Omental fat pad (tissue), 4 donors: ENCODE measurements around the gene GABRQ. TPM values are rescaled to one million over a fixed set of nuclear protein-coding genes. Genes with fewer than 3 reads are reported as not detected.

Source experiments
- ATAC-seq: fragments of 150-250 bp; one replicate; pipeline ENCODE4 v1.9.1; 2016; ENCODE audit warnings: mild to moderate bottlenecking, moderate library complexity; ENCODE audit not compliant: low FRiP score
- DNase-seq: peaks from one replicate; pipeline ENCODE4 v3.0.0-alpha.2; 2019; ENCODE audit warnings: low spot score
- total RNA-seq, 4 donors: library from RNA; depleted of rRNA; stranded (reverse); fragments of >200 nt; gene quantifications; one replicate each; pipeline ENCODE4 v1.1.0, GENCODE V29; 2016
- TF ChIP-seq, protein P1 (sequence below), 3 donors: fragments of 450-650 bp; IDR thresholded peaks; one replicate each; pipeline ENCODE4 v1.5.1; 2016 to 2017; ENCODE audit warnings: antibody characterized with exemption in 3 of 3, mild to moderate bottlenecking in 3 of 3, moderate library complexity in 2 of 3

GABRQ gene
- total RNA-seq, 4 donors from 2014 or later = 0.09 to 0.12 TPM; not detected in 2

DNA sequence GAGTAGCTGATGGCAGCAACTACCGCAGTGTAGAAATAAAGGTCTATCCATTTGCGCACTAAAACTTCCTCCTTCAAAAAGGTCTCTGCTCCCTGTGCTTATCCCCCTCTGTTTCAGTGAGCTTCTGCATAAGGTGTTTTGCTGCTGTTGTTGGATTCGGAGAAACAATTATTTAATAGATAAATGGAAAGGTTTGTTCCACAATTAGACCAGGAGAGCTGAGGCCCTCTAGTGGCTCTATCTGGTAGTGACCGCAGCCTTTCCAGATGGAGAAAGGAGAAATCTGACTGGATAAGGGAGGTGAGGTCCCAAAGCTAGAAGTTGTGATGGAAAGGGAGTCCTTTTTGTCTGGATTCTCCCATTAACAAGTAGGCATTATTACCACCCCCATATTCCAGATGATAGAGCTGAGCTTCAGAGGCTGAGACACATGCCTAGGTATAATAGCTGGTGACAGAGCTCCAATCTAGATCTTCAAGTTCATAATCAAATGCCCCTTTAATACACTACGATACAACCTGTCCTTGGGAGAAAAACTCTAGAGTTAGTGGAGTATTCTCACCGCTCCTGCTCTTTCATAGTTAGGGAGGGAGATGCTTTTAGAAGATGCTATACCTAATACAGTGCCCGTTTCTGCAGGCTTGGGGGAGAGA, 5.1 kb upstream of the GABRQ start:
- TF ChIP-seq, protein P1, sequence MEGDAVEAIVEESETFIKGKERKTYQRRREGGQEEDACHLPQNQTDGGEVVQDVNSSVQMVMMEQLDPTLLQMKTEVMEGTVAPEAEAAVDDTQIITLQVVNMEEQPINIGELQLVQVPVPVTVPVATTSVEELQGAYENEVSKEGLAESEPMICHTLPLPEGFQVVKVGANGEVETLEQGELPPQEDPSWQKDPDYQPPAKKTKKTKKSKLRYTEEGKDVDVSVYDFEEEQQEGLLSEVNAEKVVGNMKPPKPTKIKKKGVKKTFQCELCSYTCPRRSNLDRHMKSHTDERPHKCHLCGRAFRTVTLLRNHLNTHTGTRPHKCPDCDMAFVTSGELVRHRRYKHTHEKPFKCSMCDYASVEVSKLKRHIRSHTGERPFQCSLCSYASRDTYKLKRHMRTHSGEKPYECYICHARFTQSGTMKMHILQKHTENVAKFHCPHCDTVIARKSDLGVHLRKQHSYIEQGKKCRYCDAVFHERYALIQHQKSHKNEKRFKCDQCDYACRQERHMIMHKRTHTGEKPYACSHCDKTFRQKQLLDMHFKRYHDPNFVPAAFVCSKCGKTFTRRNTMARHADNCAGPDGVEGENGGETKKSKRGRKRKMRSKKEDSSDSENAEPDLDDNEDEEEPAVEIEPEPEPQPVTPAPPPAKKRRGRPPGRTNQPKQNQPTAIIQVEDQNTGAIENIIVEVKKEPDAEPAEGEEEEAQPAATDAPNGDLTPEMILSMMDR (IDR thresholded peaks at IDR 0.05) = no peak
- ATAC-seq (no peak), DNase-seq (peak; percentile 79)

GRCh38 chrX:152635941-152636340, 1.8 kb upstream of the GABRQ start:
- ATAC-seq (no peak), DNase-seq (no peak)
- TF ChIP-seq, protein P1 (IDR thresholded peaks at IDR 0.05) = no peak

GRCh38 chrX:152638443-152638904, 779 bp downstream of the GABRQ start:
- DNase-seq (no peak), ATAC-seq (no peak)
- TF ChIP-seq, protein P1 (IDR thresholded peaks at IDR 0.05) = no peak

GRCh38 chrX:152639426-152639825, 1.7 kb downstream of the GABRQ start:
- DNase-seq (no peak), ATAC-seq (no peak)
- TF ChIP-seq, protein P1 (IDR thresholded peaks at IDR 0.05) = no peak

GRCh38 chrX:152640034-152640818, 2.5 kb downstream of the GABRQ start:
- no peak for DNase-seq
- no peak for ATAC-seq
- TF ChIP-seq, protein P1 (IDR thresholded peaks at IDR 0.05) = no peak

- TF ChIP-seq, protein P1 (IDR thresholded peaks at IDR 0.05) = no peak
- no peak for ATAC-seq
- no peak for DNase-seq
Measured at GRCh38 chrX:152641256-152641875, 3.7 kb downstream of the GABRQ start.
